Liver (tissue), 9 donors: ENCODE data around the gene STIM1. TPM values are rescaled to one million over a fixed set of nuclear protein-coding genes. Genes with fewer than 3 reads are reported as not detected.
A peak's percentile ranks its signal among the peaks of the same experiment; 100 is the strongest.

ENCODE experiments used
- DNase-seq: peaks from one replicate; pipeline ENCODE4 v3.0.0-alpha.2; 2017; ENCODE audit warnings: low spot score
- H3K27ac ChIP-seq, 2 donors: one replicate each; pipeline ENCODE4 v1.7.0; 2013; ENCODE audit warnings: inconsistent platforms in 2 of 2, low read length in 2 of 2, control low read depth in 1 of 2, low read depth in 1 of 2, mild to moderate bottlenecking in 1 of 2
- H3K27me3 ChIP-seq, 4 donors: one replicate each; pipeline versions ENCODE4 v1.6.1 to v1.7.0; 2013; ENCODE audit warnings: low read length in 3 of 4, inconsistent platforms in 1 of 4, mild to moderate bottlenecking in 1 of 4, moderate library complexity in 1 of 4; ENCODE audit not compliant: control insufficient read depth in 4 of 4, insufficient read depth in 4 of 4
- H3K36me3 ChIP-seq, 4 donors: one replicate each; pipeline versions ENCODE4 v1.6.1 to v1.7.0; 2013; ENCODE audit warnings: low read length in 3 of 4, mild to moderate bottlenecking in 3 of 4, low read depth in 1 of 4, moderate library complexity in 1 of 4; ENCODE audit not compliant: control insufficient read depth in 4 of 4, insufficient read depth in 3 of 4
- H3K4me1 ChIP-seq, 4 donors: one replicate each; pipeline versions ENCODE4 v1.6.1 to v1.7.0; 2013; ENCODE audit warnings: low read length in 3 of 4, mild to moderate bottlenecking in 3 of 4, moderate library complexity in 1 of 4; ENCODE audit not compliant: control insufficient read depth in 4 of 4, insufficient read depth in 4 of 4
- H3K4me3 ChIP-seq, 3 donors: one replicate each; pipeline versions ENCODE4 v1.6.1 to v1.7.0; 2013; ENCODE audit warnings: low read length in 3 of 3, control low read depth in 1 of 3, low read depth in 1 of 3, mild to moderate bottlenecking in 1 of 3
- H3K9ac ChIP-seq, 2 donors: one replicate each; pipeline ENCODE4 v1.7.0; 2013; ENCODE audit warnings: low read length in 2 of 2, mild to moderate bottlenecking in 2 of 2, moderate library complexity in 2 of 2, control low read depth in 1 of 2, low read depth in 1 of 2
- H3K9me3 ChIP-seq, 4 donors: one replicate each; pipeline versions ENCODE4 v1.6.1 to v1.7.0; 2013; ENCODE audit warnings: low read length in 3 of 4; ENCODE audit not compliant: control insufficient read depth in 4 of 4
- EGR1 ChIP-seq, 2 donors: IDR thresholded peaks; 2 replicates each; pipeline ENCODE4 v1.6.1; 2016 to 2018; ENCODE audit warnings: antibody characterized with exemption in 2 of 2, low read depth in 2 of 2
- FOXA1 ChIP-seq: IDR thresholded peaks from 2 replicates; pipeline ENCODE4 v1.6.1; 2016; ENCODE audit warnings: antibody characterized with exemption
- FOXA2 ChIP-seq: IDR thresholded peaks from 2 replicates; pipeline ENCODE4 v1.6.1; 2016; ENCODE audit warnings: antibody characterized with exemption
- GABPA ChIP-seq, 2 donors: IDR thresholded peaks in 1 of 2; conservative IDR thresholded peaks in 1 of 2; 2 replicates each; pipeline ENCODE4 v1.6.1; 2016; ENCODE audit warnings: antibody characterized with exemption in 2 of 2, mild to moderate bottlenecking in 1 of 2, moderate library complexity in 1 of 2
- HNF4A ChIP-seq, 2 donors: conservative IDR thresholded peaks; 2 replicates each; pipeline ENCODE4 v1.6.1; 2016; ENCODE audit warnings: antibody characterized with exemption in 2 of 2, mild to moderate bottlenecking in 2 of 2
- HNF4G ChIP-seq: IDR thresholded peaks from 2 replicates; pipeline ENCODE4 v1.6.1; 2016; ENCODE audit warnings: antibody characterized with exemption
- JUND ChIP-seq, 2 donors: IDR thresholded peaks; 2 replicates each; pipeline ENCODE4 v1.6.1; 2016; ENCODE audit warnings: antibody characterized with exemption in 2 of 2
- NR2F2 ChIP-seq: IDR thresholded peaks from 2 replicates; pipeline ENCODE4 v1.6.1; 2016; ENCODE audit warnings: antibody characterized with exemption
- RAD21 ChIP-seq, 2 donors: IDR thresholded peaks; 2 replicates each; pipeline ENCODE4 v1.6.1; 2016; ENCODE audit warnings: antibody characterized with exemption in 2 of 2, mild to moderate bottlenecking in 2 of 2
- RXRA ChIP-seq, 2 donors: IDR thresholded peaks; 2 replicates each; pipeline ENCODE4 v1.6.1; 2017 to 2018; ENCODE audit warnings: antibody characterized with exemption in 2 of 2, mild to moderate bottlenecking in 1 of 2
- SP1 ChIP-seq: IDR thresholded peaks from 2 replicates; pipeline ENCODE4 v1.6.1; 2018; ENCODE audit warnings: antibody characterized with exemption, mild to moderate bottlenecking
- TAF1 ChIP-seq: conservative IDR thresholded peaks from 2 replicates; pipeline ENCODE4 v1.6.1; 2016; ENCODE audit warnings: antibody characterized with exemption, mild to moderate bottlenecking
- YY1 ChIP-seq: IDR thresholded peaks from 2 replicates; pipeline ENCODE4 v1.6.1; 2016; ENCODE audit warnings: antibody characterized with exemption, mild to moderate bottlenecking
- WGBS: extraction: QIAGEN DNeasy Blood & Tissue Kit; methylation state at CpG from one replicate; pipeline ENCODE4 v1.1.7; 2013; 5-methylcytosine and 5-hydroxymethylcytosine counted together
- polyA plus RNA-seq, 2 donors: library from polyadenylated mRNA; stranded (reverse) in 1 of 2; unstranded in 1 of 2; fragments of 200-250 nt in 1 of 2; fragments of >200 nt in 1 of 2; fragmentation: Nextera tagmentation in 1 of 2; extraction: Ambion mirVana in 1 of 2; gene quantifications; one replicate each; pipeline versions ENCODE4 v1.2.1 to v1.2.3, GENCODE V29; 2013 to 2015
- total RNA-seq, 2 donors: library from RNA; depleted of rRNA; stranded (reverse); fragments of >200 nt; gene quantifications; one replicate each; pipeline ENCODE4 v1.2.3, GENCODE V29; 2014
- TF ChIP-seq, protein P1 (sequence below): IDR thresholded peaks from 2 replicates; pipeline ENCODE4 v1.6.1; 2016; ENCODE audit warnings: antibody characterized with exemption
- TF ChIP-seq, protein P2 (sequence below): IDR thresholded peaks from 2 replicates; pipeline ENCODE4 v1.6.1; 2016; ENCODE audit warnings: antibody characterized with exemption
- TF ChIP-seq, protein P3 (sequence below): IDR thresholded peaks from 2 replicates; pipeline ENCODE4 v1.6.1; 2016; ENCODE audit warnings: antibody characterized with exemption, mild to moderate bottlenecking
- TF ChIP-seq, protein P4 (sequence below): IDR thresholded peaks from 2 replicates; pipeline ENCODE4 v1.6.1; 2016; ENCODE audit warnings: antibody characterized with exemption
- TF ChIP-seq, protein P5 (sequence below): fragments of 150-350 bp; IDR thresholded peaks from 2 replicates; pipeline ENCODE4 v1.5.1; 2017; ENCODE audit warnings: improper control_type of control experiment, low read depth, low read length; ENCODE audit not compliant: missing input control
- donor health status: healthy.
- donor health status: healthy.
- donor health status: healthy.
- donor health status: healthy.
- donor health status: healthy.

Gene STIM1
- total and polyA plus RNA-seq, 4 donors = 19.7 to 42.9 (median 25.1) TPM

DNA sequence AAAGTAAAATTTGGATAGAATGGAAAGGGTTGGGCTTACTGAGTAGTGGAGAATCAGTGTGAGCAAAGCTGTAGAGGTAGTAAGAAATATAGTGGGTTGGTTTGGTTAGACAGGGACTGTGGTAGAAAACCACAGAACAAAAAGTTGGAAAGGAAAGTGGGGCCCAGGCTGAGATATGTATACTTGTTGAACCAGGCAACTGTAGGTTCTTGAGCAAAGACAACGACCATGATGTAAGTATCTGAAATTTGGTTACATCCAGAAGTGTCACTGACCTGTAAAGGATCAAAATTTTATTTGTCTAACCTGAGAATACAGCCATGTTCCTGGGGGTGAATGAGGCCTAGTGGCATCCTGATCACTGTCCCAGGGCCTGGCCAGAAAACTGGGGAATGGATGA lies 114.1 kb downstream of the STIM1 start:
- Histone ChIP-seq H3K9ac (no peak overlapping the region), H3K9me3 (no peaks in the 10 kb centered on the region), H3K27me3 (no peaks in the 10 kb centered on the region), H3K27ac (no peak overlapping the region), H3K4me3 (no peak overlapping the region), H3K4me1 (peaks cover 0 to 6% (median 0%) of the 10 kb centered on the region in 4 donors), H3K36me3 (peaks cover 0 to 6% (median 0%) of the 10 kb centered on the region in 4 donors)
- whole genome bisulfite sequencing = 28% methylated on average over 1 of the region's 1 CpG
- TF ChIP-seq NR2F2 (no peak), FOXA1 (no peak), EGR1 (IDR thresholded peaks at IDR 0.05; ENCODE audit: low read depth in 2 of 2) (no peak), TAF1 (no peak), FOXA2 (no peak), HNF4G (no peak), RXRA (IDR thresholded peaks at IDR 0.05) (peak; percentile 16 to 28)
- TF ChIP-seq, protein P1, sequence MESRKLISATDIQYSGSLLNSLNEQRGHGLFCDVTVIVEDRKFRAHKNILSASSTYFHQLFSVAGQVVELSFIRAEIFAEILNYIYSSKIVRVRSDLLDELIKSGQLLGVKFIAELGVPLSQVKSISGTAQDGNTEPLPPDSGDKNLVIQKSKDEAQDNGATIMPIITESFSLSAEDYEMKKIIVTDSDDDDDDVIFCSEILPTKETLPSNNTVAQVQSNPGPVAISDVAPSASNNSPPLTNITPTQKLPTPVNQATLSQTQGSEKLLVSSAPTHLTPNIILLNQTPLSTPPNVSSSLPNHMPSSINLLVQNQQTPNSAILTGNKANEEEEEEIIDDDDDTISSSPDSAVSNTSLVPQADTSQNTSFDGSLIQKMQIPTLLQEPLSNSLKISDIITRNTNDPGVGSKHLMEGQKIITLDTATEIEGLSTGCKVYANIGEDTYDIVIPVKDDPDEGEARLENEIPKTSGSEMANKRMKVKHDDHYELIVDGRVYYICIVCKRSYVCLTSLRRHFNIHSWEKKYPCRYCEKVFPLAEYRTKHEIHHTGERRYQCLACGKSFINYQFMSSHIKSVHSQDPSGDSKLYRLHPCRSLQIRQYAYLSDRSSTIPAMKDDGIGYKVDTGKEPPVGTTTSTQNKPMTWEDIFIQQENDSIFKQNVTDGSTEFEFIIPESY = no peak
- no peak for DNase-seq

DNA sequence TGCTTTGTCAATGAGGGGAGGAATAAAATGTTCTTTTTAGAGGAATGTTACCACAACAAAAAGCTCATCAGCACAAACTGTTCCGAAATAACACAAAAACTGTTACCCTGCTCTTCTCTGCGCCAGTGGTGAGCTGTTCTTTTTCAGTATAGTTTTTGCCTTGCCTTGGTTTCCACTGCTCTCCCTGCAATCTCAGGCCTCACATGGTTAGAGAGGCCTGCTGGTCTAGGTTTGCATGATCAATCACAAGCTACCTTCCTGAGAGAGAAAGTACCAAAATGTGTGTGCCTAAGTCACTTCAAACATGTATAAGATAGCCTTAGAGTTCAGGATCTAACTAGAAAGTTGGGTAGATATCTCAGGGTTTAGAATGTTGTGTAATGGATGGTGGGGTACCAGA lies 114.6 kb downstream of the STIM1 start:
- TF ChIP-seq SP1 (no peak), RAD21 (IDR thresholded peaks at IDR 0.05) (no peak), GABPA (IDR thresholded peaks at IDR 0.05 in 1 of 2, conservative IDR thresholded peaks at IDR 0.05 in 1 of 2) (no peak), TAF1 (no peak), JUND (IDR thresholded peaks at IDR 0.05) (no peak), HNF4G (no peak), FOXA1 (no peak), YY1 (no peak), NR2F2 (no peak), RXRA (IDR thresholded peaks at IDR 0.05) (no peak), EGR1 (IDR thresholded peaks at IDR 0.05; ENCODE audit: low read depth in 2 of 2) (no peak), FOXA2 (no peak), HNF4A (conservative IDR thresholded peaks at IDR 0.05) (no peak)
- TF ChIP-seq, protein P2, sequence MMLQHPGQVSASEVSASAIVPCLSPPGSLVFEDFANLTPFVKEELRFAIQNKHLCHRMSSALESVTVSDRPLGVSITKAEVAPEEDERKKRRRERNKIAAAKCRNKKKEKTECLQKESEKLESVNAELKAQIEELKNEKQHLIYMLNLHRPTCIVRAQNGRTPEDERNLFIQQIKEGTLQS = no peak
- TF ChIP-seq, protein P3, sequence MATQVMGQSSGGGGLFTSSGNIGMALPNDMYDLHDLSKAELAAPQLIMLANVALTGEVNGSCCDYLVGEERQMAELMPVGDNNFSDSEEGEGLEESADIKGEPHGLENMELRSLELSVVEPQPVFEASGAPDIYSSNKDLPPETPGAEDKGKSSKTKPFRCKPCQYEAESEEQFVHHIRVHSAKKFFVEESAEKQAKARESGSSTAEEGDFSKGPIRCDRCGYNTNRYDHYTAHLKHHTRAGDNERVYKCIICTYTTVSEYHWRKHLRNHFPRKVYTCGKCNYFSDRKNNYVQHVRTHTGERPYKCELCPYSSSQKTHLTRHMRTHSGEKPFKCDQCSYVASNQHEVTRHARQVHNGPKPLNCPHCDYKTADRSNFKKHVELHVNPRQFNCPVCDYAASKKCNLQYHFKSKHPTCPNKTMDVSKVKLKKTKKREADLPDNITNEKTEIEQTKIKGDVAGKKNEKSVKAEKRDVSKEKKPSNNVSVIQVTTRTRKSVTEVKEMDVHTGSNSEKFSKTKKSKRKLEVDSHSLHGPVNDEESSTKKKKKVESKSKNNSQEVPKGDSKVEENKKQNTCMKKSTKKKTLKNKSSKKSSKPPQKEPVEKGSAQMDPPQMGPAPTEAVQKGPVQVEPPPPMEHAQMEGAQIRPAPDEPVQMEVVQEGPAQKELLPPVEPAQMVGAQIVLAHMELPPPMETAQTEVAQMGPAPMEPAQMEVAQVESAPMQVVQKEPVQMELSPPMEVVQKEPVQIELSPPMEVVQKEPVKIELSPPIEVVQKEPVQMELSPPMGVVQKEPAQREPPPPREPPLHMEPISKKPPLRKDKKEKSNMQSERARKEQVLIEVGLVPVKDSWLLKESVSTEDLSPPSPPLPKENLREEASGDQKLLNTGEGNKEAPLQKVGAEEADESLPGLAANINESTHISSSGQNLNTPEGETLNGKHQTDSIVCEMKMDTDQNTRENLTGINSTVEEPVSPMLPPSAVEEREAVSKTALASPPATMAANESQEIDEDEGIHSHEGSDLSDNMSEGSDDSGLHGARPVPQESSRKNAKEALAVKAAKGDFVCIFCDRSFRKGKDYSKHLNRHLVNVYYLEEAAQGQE = no peak
- TF ChIP-seq, protein P4, sequence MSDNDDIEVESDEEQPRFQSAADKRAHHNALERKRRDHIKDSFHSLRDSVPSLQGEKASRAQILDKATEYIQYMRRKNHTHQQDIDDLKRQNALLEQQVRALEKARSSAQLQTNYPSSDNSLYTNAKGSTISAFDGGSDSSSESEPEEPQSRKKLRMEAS = no peak
- TF ChIP-seq, protein P5, sequence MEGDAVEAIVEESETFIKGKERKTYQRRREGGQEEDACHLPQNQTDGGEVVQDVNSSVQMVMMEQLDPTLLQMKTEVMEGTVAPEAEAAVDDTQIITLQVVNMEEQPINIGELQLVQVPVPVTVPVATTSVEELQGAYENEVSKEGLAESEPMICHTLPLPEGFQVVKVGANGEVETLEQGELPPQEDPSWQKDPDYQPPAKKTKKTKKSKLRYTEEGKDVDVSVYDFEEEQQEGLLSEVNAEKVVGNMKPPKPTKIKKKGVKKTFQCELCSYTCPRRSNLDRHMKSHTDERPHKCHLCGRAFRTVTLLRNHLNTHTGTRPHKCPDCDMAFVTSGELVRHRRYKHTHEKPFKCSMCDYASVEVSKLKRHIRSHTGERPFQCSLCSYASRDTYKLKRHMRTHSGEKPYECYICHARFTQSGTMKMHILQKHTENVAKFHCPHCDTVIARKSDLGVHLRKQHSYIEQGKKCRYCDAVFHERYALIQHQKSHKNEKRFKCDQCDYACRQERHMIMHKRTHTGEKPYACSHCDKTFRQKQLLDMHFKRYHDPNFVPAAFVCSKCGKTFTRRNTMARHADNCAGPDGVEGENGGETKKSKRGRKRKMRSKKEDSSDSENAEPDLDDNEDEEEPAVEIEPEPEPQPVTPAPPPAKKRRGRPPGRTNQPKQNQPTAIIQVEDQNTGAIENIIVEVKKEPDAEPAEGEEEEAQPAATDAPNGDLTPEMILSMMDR = no peak
- TF ChIP-seq, protein P1 = no peak
- DNase-seq = no peak
- WGBS = 100% methylated on average over 2 of the region's 2 CpGs
- H3K27me3 ChIP-seq = no peaks in the 10 kb centered on the region
- H3K9me3 ChIP-seq = no peaks in the 10 kb centered on the region
- H3K4me1 ChIP-seq = peaks cover 0 to 6% (median 0%) of the 10 kb centered on the region in 4 donors
- H3K27ac ChIP-seq = no peak overlapping the region
- H3K9ac ChIP-seq = no peak overlapping the region
- no peak overlapping the region for H3K4me3 ChIP-seq
- H3K36me3 ChIP-seq = peaks cover 0 to 6% (median 0%) of the 10 kb centered on the region in 4 donors
